ENCODE data around the gene TNFSF13.
"Not testable (repeated sequence)": the region's sequence is repeated elsewhere in the genome, so short reads cannot be mapped to it uniquely, and the experiment has no call there.

Gene TNFSF13

DNA sequence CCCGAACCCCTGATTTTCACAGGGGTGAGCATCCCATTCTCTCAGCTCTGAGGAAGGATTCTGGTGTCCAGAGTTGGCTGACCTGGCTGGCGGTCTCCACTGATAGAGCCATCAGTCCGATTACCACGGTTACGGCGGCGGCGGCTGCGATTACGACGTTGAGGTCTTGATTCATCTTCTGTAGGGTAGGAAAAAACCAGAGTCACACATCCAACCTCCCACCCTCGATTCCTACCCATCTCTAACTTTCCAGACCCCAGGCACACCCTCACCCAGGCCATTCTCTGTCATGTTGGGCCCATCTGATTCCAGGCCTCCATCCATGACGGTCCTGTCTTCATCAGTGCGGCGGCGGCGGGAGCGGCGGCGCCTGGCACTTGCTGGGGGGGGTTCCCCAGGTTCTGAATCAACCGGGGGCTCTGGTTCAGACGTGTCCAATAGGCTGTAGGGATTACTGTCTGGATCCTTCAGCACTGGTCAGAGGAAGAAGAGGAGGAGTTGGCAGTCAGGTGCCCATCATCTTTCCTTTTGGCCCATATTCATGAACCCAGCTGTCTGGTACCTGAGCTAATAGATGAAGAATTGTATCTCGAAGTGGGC lies 34.0 kb downstream of the TNFSF13 start:
- no peak for DNase-seq (ENCODE audit: low read depth)
- H3K4me3 ChIP-seq (ENCODE audit: low read depth, low read length) = no peak overlapping the region
- TF ChIP-seq, protein P1, sequence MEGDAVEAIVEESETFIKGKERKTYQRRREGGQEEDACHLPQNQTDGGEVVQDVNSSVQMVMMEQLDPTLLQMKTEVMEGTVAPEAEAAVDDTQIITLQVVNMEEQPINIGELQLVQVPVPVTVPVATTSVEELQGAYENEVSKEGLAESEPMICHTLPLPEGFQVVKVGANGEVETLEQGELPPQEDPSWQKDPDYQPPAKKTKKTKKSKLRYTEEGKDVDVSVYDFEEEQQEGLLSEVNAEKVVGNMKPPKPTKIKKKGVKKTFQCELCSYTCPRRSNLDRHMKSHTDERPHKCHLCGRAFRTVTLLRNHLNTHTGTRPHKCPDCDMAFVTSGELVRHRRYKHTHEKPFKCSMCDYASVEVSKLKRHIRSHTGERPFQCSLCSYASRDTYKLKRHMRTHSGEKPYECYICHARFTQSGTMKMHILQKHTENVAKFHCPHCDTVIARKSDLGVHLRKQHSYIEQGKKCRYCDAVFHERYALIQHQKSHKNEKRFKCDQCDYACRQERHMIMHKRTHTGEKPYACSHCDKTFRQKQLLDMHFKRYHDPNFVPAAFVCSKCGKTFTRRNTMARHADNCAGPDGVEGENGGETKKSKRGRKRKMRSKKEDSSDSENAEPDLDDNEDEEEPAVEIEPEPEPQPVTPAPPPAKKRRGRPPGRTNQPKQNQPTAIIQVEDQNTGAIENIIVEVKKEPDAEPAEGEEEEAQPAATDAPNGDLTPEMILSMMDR (conservative IDR thresholded peaks at IDR 0.05; ENCODE audit: low read depth, low read length) = no peak

DNA sequence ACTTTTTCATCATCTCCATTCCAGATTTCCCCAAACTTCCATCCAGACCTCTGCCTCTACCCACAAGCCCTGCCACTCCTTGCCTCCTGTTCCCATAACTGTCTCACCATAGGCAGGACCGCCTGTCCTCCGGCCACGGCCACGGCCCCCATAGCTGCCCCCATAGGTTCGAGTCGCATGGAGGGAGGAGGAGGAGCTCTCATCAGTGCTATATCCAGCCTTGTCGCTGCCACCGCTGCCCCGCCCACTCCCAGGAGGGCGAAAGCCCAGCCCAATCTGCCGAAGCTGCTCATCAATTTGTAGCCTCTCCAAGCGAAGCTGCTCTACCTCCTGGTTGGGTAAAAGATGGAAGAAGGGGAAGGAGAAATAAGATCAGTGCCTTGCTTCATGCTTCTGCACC lies 34.7 kb downstream of the TNFSF13 start:
- H3K4me3 ChIP-seq (ENCODE audit: low read depth, low read length) = no peak overlapping the region
- DNase-seq (ENCODE audit: low read depth) = no peak
- TF ChIP-seq, protein P1 (conservative IDR thresholded peaks at IDR 0.05; ENCODE audit: low read depth, low read length) = no peak

DNA sequence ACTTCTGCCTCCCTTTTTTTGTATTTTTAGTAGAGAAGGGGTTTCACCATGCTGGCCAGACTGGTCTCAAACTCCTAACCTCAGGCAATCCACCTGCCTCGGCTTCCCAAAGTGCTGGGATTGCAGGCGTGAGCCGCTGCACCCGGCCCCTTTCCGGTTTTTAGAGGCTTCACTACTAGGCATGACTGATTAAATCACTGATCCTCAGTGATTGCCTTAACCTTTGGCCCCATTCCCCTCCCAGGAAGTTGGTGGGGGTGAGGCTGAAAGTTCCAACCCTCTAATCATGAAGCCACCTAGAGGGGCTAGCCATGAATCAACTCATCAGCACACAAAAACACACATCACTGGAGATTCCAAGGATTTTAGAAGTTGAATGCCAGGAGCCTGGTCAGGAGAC lies 39.0 kb downstream of the TNFSF13 start:
- DNase-seq (ENCODE audit: low read depth); H3K4me3 ChIP-seq (ENCODE audit: low read depth, low read length): not testable (repeated sequence)

DNA sequence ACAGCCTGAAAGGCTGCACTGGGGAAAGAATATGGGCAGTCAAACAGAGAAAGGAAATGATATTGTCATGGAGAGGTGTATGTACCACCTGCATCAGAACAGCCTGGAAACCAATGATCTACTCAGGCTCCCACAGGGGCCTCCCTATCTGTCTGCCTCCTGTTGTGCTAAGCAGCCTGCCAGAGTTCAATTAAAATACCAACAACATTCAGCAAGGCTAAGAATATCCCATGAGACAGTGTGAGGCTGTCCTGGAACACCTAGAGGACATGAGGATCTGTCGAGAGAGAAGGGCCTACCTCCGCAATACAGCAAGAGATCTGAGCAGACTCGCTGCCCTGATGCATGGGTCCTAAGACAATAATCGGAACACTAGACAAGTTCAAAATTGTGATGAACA lies 47.7 kb downstream of the TNFSF13 start:
- TF ChIP-seq, protein P1 (conservative IDR thresholded peaks at IDR 0.05; ENCODE audit: low read depth, low read length) = no peak
- H3K4me3 ChIP-seq (ENCODE audit: low read depth, low read length) = no peak overlapping the region
- DNase-seq (ENCODE audit: low read depth) = no peak

DNA sequence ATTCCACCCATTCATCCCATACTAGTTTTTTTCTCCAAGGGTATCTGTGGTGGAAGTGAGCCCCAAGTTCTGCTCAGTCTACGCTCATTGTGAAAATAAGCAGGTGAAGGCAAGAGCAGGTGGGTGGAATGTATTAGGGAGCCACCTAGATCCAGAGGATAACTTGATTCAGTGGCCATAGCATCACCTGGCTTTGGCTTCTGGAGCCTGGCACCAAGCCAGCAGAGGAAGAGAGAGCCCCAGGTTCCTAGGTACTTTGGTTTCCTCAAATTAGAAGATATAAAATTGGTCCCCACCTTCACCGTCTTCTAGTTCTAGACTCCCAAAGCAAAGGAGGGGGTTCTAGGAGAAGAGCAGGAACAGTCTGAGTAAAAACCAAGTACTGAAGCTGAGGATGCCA lies 52.1 kb downstream of the TNFSF13 start:
- TF ChIP-seq, protein P1 (conservative IDR thresholded peaks at IDR 0.05; ENCODE audit: low read depth, low read length) = no peak
- DNase-seq (ENCODE audit: low read depth) = no peak
- H3K4me3 ChIP-seq (ENCODE audit: low read depth, low read length) = no peak overlapping the region
